HG02970 (cell line): ENCODE measurements around the gene SLC22A12.
"Not testable (repeated sequence)": the region's sequence is repeated elsewhere in the genome, so short reads cannot be mapped to it uniquely, and the experiment has no call there.

ENCODE experiments used
- ATAC-seq: cut with Tn5 transposase; IDR thresholded peaks from one replicate; pipeline ENCODE4 v1.9.1; 2021; ENCODE audit warnings: mild to moderate bottlenecking, moderate library complexity, moderate number of reproducible peaks; ENCODE audit not compliant: unreplicated experiment, low FRiP score

The SLC22A12 gene

DNA sequence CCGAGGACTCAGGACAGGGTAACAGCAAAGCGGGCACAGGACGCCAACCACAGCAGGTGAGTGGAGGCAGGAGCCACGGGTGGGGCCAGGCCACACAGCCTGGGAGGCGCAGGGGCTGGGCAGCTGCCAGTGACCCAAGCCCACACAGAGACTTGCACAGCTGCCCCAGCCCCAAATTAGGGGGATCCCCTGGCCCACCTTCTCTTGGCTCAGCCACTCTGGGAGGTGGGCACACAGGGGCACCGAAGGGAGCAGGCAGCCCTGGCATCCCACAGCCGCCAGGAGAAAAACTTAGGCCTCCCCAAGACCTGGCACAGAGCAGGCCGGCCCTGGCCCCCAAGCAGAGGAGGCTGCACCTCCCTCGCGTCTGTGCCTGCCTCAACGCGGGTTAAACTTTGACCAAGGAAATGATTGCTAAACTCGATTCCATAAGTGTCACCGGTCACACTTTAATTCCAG is at the start of gene SLC22A12:
TSS of gene SLC22A12 (plus strand) at position 458 of the 459 bp plus-strand sequence. CDS start 337 bp downstream, outside the sequence.
- no peak for ATAC-seq

DNA sequence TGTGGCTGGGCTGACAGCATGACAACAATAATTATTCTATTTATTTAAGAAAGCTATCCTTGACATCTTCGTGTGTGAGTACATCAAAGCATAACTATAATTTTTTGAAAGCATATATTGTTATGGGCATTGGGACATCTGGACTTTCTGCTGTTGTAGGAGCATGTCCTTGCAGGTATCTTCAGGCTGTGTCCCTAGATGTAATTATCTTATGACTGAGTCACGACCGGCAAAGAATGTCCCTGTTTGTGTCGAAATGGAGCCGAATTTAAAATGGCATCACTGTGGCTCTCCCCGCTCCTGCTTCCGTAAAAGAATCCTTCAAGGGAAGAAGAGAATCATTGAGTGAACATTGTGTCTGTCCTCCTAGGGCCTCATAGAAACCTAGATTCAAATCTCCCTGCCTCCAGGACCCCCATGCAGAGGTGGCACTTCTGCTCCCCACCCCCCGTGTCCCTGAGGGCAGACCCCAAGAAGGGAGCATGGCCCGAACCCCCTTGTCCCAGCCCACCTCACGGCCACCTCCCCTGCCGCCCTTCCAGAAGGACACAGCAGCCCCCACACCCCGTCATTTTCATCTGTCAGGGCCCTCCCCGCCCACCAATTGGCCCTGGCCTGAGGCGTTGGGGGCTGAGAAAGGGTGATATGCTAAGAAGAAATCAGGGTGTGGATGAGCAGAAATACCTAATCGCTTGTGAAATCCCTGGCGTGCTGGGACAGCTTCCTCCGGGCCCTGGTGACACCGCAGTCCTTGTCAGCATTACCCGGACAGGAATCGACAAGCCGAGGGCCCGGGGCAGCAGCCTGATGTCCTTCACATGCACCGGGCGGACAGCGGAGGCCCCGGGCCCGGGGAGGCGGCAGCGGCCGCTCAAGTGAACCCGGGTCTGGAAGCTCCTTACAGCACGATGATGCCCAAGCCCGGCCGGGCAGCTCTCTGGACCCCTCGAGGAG is 48.6 kb upstream of the SLC22A12 start:
- no peak for ATAC-seq

DNA sequence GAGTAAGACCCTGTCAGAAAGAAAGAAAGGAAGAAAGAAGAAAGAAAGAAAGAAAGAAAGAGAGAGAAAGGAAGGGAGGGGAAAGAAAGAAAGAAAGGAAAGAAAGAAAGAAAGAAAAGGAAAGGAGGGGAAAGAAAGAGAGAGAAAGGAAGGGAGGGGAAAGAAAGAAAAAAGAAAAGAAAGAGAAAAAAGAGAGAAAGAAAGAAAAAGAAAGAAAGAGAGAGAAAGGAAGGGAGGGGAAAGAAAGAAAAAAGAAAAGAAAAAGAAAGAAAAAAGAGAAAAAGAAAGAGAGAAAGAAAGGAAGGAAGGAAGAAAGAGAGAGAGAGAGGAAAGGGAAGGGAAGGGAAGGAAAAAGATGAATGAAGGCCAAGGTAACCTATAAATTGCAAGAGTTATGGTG is 47.2 kb upstream of the SLC22A12 start:
- ATAC-seq, result no peak

DNA sequence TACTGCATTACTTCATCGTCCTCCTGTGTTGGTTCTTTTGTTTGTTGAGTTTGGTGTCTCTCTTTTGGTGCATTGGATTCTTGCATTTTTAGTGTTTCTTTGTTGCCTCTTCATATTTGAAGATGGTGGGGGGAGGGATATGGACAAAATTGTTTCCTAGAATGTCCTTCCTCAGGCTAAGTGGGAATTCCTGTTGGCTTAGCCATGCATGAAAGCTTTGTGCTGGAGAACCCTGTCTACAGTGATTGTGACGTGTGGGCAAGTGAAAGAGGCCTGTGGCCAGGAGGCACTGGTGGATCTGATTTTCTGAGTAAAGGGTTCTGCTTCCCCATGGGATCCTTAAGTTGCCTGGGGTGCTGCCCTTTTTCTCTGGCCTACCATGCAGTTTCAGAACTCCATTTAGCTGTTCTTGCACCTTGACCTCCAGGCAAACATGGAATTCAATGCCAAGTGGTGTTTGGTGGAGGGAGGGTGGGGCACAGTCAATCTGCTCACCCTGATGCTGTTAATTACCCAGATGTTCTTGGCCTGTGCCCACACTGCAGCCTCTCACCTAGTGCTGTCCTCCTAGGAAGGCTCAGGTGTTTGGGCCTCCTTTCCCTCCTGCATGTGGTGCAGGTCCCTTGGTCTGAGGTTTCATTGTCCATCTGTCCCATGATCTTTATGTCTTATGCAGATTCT is 46.3 kb upstream of the SLC22A12 start:
- no peak for ATAC-seq

DNA sequence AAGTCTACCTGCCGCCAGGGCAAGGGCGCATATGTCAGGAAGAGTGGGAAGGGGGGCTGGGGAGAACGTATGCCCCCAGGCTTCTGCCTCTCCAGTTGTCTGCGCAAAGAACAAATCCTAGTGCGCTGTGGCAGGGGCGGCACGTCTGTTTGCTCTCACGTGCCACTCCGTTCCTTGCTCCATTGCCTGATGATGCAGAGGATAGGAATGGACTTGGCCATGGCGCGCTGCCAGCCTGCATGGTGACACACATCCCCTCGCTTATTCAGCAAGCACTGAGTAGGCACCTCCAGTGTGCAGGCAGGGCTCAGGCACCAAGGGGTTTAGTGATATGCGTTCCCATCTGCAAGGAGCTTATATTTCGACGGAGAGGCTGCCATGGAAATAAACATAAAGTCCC is 45.4 kb upstream of the SLC22A12 start:
- ATAC-seq, result no peak

DNA sequence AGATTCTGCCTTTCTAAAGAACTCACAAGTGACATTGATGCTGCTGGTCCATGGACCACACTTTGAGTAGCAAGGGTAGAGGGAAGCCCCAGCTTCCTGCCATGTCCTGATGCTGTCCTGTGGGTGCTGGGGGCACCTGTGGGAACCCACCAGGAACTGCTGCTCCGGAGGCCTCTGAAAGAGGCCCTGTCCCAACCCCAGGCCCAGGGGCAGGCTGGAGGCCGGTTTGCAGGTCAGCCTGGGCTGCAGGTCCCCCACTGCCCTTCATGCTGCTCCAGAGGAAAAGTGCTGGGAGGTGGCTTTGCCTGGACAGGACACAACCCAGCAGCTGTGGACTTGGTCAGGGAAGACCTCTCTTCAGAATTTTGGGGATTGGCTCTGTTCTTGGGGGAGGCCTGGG is 44.8 kb upstream of the SLC22A12 start:
- no peak for ATAC-seq

DNA sequence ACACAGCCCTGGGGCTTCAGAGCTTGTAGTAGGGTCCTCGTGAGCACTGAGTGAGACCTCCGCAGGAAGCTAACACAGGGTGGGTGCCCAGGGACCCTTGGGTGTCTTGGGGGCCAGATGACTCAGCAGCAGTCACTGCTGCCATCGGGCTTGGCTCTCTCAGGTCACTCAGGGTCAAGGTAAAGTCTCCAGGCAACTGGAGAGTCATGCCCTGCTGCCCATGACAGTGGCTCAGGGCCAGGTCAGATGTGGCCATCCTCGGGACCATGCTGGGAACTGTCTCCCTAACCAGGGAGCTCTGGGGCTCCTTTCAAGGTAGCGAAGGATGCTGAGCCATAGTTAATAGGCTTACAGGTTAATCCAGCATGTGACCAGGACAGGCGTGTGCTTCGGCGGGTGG is 44.4 kb upstream of the SLC22A12 start:
- no peak for ATAC-seq

DNA sequence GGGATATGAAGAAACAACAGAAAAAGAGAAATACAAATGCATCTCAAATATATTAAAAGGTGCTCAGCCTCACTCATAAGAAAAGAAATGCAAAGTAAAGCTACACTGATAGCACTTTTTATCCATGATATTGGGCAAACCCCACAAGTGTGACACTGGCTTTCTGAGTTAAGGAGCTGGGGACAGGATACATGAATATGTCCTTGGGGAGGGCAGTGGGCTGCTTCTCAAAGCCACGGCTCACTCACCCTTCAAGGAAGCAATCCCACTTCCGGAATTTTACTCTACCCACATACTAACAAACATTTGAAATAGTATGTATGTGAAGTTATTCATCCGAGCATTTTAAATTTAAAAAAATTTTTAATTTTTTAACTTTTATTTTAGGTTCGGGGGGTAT is 41.1 kb upstream of the SLC22A12 start:
- ATAC-seq, result no peak

DNA sequence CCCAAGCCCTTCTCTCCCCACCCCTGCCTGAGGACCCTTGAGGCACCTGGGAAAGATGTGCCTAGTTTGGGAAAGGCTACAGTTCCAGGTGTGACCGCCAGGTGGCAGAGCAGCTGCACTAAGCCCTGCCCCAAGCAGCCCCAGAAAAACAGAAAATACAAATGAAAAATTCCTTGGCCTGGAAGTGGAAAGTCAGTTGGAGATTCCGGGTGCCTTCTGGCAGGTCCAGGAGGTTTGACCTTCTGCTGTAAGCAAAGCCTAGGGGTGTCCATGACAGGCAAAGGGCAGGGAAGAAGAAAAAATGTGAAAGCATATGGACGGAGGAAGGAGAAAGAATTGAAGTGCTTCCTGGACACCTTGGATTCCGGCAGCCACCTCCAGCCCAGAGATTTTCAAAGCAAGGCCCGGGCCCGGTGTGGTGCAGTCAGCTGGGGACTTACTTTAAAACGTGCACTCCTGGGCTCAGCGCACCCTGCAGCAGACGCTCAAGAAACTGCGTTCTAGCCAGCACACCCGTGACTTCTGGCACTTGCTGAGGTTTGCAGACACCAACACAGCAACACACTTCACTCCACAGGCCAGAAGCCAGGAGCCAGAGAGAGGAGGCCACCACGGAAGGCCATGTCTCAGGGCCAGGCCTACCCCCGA is 37.3 kb upstream of the SLC22A12 start:
- no peak for ATAC-seq

DNA sequence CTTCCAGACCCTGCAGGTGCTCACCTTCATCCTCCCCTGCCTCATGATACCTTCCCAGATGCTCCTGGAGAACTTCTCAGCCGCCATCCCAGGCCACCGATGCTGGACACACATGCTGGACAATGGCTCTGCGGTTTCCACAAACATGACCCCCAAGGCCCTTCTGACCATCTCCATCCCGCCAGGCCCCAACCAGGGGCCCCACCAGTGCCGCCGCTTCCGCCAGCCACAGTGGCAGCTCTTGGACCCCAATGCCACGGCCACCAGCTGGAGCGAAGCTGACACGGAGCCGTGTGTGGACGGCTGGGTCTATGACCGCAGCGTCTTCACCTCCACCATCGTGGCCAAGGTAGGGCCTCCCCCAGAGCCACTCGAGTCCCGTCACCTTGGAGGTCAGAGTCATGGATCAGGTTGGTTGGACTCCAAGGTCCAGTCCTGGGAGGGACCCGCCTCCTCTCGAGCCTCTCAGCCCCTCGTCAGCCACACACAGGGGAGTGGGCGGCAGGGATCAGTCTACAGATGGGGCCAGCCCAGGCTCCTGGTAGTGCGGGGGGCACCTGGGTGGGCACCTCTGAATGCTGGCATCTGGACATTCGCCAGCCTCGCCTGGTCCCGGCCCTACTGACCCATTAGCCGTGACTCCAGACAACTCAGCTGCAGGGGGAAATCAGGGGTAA is 34.8 kb upstream of the SLC22A12 start:
- no peak for ATAC-seq

DNA sequence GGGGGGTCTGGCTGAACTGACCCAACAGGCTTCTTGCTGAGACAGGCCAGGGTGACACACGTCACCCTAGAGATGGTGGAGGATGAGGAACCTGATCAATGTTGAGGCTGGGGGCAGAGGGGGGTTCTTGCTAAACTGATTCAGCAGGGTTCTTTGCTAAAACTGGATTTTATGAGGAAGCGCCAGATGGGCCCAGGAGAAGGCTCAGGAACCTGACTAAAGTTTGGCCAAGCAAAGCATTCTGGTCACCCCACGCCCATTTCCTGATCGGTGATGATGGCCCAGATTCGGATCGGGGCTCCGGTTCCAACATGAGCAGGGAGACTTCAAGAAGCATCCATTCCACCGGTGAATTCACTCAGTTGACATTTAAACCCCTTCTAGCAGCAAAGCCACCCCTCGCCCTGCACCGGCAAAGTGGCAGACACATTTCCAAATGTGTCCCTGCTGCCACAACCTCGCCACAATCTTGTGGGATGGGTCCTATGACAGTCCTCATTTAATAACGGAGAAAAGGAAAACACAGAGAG is 34.2 kb upstream of the SLC22A12 start:
- ATAC-seq, result no peak

DNA sequence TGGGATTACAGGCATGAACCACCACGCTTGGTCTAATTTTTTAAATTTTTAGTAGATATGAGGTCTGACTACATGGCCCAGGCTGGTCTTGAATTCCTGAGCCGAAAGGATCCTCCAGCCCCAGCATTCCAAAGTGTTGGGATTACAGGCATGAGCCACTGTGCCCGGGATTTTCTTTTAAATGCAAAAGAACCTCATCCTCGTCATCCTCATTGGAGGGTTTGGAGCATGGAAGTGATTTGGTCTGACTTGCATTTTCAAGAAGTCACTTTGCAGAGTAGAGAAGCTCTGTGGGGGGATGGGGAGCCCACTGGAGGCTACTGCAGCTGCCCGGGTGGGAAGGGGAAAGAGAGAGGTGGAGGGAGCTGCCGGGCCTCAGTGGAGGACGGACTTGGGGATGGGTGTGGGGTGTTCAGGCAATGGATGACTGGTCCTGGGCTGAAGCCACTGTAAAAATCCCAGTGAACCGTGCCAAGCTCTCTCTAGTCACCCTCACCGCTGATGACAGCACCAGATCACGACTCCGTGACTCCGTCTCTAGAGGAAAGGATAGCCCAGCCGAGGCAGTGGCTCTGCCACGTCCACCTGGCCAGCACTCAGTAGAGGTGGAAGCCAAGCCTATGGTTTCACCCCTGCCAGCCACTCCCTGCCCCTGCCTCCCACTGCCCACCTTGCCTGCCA is 32.8 kb upstream of the SLC22A12 start:
- no peak for ATAC-seq

DNA sequence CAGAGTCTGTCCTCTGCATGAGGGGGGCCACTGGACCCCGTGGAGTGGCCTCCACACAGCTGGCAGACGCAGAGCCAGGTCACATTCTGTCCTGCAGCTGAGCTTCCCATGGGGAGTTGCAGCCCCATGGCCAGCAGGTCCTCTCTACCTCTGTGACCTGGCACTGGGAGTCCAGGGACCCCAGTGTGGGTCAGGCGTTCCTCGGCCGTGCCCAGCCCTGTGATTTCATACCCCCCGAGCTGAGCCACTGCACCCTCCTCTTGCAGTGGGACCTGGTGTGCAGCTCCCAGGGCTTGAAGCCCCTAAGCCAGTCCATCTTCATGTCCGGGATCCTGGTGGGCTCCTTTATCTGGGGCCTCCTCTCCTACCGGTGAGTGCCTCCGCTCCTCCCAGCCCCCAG is 32.2 kb upstream of the SLC22A12 start:
- ATAC-seq, result no peak

DNA sequence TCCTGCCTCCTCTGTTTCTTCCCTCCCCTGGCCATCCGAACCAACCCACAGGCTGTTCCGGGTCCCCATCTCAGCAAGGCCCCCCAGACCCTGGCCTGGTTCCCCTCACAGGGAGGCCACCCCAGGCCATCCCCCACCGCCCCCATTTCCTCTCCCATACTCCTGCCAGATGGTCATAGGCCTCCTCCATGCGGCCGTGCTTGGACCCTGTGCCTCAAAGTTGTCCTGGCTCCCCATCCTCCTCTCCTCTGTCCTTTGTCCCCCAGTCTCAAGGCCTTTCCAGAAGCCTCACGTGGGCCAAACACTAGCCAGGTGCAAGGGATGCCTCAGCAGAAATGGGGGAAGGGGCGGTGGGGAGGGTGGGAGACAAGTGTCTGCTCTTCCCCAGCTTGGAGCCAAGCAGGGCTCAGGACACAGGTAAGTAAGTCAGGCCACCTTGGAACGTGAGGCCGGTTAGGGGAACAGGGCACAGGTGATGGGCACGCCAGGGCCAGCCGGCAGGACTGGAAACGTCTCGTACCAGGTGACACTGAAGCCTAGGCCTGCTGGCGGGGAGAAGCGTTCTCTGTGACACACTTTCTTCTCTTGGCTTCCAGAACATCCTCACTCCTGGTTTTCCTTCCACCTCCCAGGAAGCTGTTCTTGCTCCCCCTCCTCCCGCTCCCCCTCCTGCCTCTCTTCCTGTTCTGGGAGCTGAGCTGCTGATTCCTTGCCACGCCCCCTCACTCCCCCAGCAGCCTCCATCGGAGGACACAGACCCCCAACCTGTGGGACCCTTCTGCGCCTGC is 31.5 kb upstream of the SLC22A12 start:
- no peak for ATAC-seq

DNA sequence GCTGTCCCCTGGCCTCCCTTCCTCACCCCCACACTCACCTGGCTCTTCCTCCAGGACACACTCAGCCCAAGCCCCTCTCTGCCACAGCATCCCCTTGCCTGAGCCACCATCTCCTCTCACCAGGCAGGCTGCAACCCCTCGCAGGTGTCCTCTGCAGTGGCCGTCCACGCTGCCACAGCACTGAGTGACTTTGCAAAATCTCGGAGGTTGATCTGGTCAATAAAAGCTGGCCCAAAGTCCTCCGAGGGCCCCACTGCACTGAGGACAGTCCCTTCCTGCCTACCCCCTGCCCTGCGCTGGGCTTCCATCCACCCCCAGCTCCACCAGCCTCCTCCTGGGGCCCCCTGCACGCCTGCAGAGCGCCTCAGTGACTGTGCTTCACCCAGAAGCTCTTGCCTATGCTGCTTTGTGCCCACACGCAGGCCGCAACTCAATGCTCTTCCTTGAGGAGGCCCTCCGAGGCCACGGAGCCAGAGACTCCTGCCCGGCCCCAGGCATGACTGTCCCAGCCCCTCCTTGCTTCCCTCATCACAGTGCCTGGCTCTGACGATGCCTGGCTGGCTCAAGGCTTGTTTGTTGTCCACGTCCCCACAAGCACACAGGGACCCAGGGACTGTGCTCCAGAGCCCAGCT is 30.8 kb upstream of the SLC22A12 start:
- ATAC-seq, result no peak

DNA sequence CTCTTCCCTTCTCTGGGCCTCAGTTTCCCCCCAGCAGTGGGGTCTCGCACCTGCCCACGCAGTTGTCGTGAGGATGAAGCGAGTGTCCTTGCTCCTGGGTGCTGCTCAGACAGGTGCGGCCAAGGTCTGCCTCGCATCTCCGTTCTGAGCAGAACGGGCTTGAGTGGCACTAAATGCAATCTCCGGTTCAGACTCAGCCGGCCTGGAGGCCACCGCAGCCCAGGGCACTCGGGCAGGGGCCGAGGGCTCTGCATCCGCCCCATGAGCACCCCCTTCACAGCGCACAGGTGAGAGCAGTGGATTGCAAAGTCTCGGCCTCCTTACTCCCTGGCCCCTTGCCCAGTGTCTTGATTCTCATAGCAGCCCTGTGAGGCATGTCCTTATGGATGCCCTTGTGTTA is 30.1 kb upstream of the SLC22A12 start:
- ATAC-seq, result no peak

DNA sequence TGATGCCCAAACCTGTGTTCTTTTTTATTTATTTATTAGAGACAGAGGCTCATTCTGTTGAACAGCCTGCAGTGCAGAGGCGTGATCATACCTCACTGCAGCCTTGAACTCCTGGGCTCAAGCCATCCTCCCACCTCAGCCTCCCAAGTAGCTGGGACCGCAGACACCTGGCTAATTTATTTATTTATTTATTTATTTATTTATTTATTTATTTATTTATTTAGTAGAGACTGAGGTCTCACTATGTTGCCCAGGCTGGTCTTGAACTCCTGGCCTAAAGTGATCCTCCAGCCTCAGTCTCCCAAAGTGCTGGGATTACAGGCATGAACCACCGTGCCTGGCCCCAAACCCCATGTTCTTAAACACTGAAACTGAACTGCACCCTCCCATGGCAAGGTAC is 29.6 kb upstream of the SLC22A12 start:
- ATAC-seq, result not testable (repeated sequence)

DNA sequence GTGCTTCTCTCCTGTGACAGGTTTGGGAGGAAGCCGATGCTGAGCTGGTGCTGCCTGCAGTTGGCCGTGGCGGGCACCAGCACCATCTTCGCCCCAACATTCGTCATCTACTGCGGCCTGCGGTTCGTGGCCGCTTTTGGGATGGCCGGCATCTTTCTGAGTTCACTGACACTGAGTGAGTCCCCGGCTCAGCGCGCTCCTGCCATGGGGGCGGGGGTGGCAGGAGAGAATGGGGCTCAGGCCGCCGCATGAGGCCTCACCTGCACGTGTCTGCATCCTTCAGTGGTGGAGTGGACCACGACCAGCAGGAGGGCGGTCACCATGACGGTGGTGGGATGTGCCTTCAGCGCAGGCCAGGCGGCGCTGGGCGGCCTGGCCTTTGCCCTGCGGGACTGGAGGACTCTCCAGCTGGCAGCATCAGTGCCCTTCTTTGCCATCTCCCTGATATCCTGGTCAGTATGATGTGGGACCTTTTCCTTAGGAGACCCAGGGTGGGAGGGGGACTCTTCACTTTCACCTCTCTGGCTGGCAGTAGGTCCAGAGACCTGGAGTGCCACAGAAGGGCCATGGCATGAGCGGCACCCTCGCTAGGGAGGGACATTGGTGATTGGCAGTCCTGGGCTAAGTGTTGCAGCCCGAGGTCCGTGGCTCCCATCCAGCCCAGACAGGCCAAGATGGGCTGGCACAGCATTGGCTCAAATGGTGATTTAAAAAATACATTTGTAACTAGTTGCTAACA is 28.9 kb upstream of the SLC22A12 start:
- no peak for ATAC-seq
